ENCODE data around the gene CCDC69.

CCDC69 gene

GRCh38 chr5:151143645-151144044 lies 80.2 kb downstream of the CCDC69 start:
- no peak for DNase-seq (ENCODE audit: low read depth in 3 of 3)

- DNase-seq (ENCODE audit: low read depth in 3 of 3): no peak
These were observed 81.0 kb downstream of the CCDC69 start for GRCh38 chr5:151142933-151143332.

DNA sequence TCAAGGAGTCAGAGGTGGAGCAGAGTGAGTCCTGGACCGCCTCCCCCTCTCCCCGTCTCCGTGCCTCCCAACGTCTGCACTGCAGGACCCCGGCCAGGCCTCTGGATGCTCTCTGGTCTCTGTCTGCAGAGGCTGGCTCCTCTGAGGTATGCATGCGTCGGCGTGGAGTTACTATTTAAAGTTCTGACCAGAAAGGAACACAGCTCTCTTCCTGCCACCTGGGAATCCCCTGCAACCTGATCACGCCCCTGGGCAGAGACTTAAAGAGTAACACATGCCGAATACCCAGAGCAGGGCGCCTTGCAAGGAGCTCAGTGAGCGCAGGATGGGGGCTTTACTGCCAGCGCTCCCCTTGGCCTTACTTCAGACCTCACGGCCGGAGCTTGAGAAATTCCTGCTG lies 82.4 kb downstream of the CCDC69 start:
- DNase-seq (ENCODE audit: low read depth in 3 of 3): peak in 2 of 3 experiments; percentile 27 to 65

- no peak for DNase-seq (ENCODE audit: low read depth in 3 of 3)
These were observed 83.0 kb downstream of the CCDC69 start for GRCh38 chr5:151140686-151141459.

- no peak for DNase-seq (ENCODE audit: low read depth in 3 of 3)
These were observed 84.2 kb downstream of the CCDC69 start for GRCh38 chr5:151139646-151140045.

GRCh38 chr5:151139015-151139414 lies 84.9 kb downstream of the CCDC69 start:
- DNase-seq (ENCODE audit: low read depth in 3 of 3): no peak

- no peak for DNase-seq (ENCODE audit: low read depth in 3 of 3)
These were observed 85.8 kb downstream of the CCDC69 start for GRCh38 chr5:151138114-151138513.

DNA sequence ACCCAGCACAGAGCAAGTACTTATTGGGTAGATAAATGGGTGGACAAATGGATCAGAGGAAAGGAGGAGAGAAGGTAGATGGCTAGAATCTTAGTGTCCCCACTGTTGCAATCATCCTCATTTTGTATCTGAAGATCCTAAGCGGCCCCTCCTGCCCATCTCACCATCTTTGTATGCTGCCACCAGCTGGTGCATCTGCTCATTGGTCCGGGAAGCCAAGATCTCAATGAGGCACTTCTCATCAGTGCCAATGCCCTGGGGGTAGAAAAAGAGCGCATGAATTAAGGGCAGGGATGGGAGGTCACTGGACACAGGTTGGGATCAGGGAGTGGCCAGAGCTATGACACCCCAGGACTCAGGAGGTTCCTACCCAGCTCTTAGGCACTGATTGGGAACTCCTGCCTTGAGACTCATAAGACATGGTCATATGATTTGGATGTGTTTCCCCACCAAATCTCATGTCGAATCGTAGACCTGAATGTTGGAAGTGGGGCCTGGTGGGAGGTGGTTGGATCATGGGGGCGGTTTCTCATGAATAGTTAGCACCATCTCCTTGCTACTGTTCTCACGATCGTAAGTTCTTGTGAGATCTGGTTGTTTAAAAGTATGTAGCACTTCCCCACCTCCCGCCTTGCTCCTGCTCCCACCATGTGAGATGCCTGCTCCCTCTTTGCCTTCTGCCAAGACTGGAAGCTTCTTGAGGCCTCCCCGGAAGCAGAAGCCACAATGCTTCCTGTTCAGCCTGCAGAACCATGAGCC lies 86.6 kb downstream of the CCDC69 start:
- DNase-seq (ENCODE audit: low read depth in 3 of 3): no peak

GRCh38 chr5:151134228-151134627 lies 89.7 kb downstream of the CCDC69 start:
- DNase-seq (ENCODE audit: low read depth in 3 of 3): no peak

DNA sequence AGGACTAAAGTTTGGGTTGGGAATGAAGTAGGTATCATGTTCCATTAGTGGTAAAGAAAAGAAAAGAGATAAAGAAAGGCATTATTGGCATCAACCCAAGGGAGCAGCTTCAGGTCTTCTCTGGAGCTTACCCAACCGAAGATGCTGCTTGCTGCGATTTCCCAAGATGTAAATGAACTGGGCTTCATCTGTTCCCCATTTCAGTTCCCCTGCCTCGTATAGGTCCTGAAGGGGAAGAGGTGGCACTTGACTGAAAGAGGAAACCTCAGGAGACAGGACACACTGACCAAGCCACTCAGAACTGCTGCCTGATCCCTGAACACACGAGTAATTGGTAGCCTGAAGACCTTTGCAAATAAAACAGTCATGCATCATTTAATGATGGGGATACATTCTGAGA lies 90.9 kb downstream of the CCDC69 start:
- DNase-seq (ENCODE audit: low read depth in 3 of 3): no peak

Measured in stimulated activated CD4-positive, alpha-beta T cell treated with anti-CD3 and anti-CD28 coated beads, TNF-alpha, amount 100 ng/mL, for 24 hours (primary cell).